K562 (cell line): ENCODE measurements around the gene CALHM4. TPM values are rescaled to one million over a fixed set of nuclear protein-coding genes. Genes with fewer than 3 reads are reported as not detected.

Experiments used
- ATAC-seq: fragments of 200-7000 bp; cut with Tn5 transposase; 3 replicates; pipeline ENCODE4 v1.9.1; 2020; ENCODE audit warnings: moderate library complexity
- BruUV-seq: library from RNA; stranded (reverse); fragments of 400-500 nt; replicated peaks from 2 replicates; lab custom pipeline; 2021; lab: Mats Ljungman, UMichigan
- CTCF ChIA-PET: fragments of 300-600 bp; formaldehyde crosslinking; extraction: SDS; loops from one replicate; lab custom pipeline; 2021; ENCODE audit warnings: low intra/inter-chr PET ratio; lab: Yijun Ruan, JAX
- POLR2A ChIA-PET: fragments of 300-600, 350-650 bp; sonication (Branson Sonifier 250); formaldehyde crosslinking; extraction: SDS; loops from one replicate; lab custom pipeline; 2021; ENCODE audit warnings: antibody characterized with exemption, inconsistent platforms; lab: Yijun Ruan, JAX
- DNase-seq, 4 experiments: peaks; one replicate each; pipeline versions ENCODE4 v3.0.0 to v3.0.0-alpha.2; 2011 to 2018; ENCODE audit warnings: low spot score in 3 of 4, mixed read lengths in 3 of 4; ENCODE audit errors: extremely low read depth in 1 of 4
- FAIRE-seq: peaks from 2 replicates; lab custom pipeline; 2011; peaks lifted over from hg19 to GRCh38; lab: Jason Lieb, UNC
- H2AFZ ChIP-seq: 2 replicates; pipeline ENCODE4 v1.6.0; 2011; ENCODE audit warnings: low read depth, low read length, control low read depth, inconsistent platforms
- H3K27ac ChIP-seq: fragments of 200-600 bp; 3 replicates; pipeline ENCODE4 v1.8.0; 2011; ENCODE audit warnings: low read depth, mild to moderate bottlenecking, control low read depth, inconsistent platforms, low read length, moderate library complexity, mixed read lengths; ENCODE audit errors: extremely low read depth
- H3K27me3 ChIP-seq, 2 experiments: fragments of 300-600 bp in 1 of 2; 2 replicates in 1 of 2; 3 replicates in 1 of 2; pipeline versions ENCODE4 v1.6.0 to v1.8.0; 2011; ENCODE audit warnings: inconsistent platforms in 2 of 2, low read length in 2 of 2, mild to moderate bottlenecking in 1 of 2, mixed read lengths in 1 of 2, moderate library complexity in 1 of 2; ENCODE audit not compliant: control insufficient read depth in 2 of 2, insufficient read depth in 2 of 2
- H3K36me3 ChIP-seq: fragments of 300-600 bp; 3 replicates; pipeline ENCODE4 v1.8.0; 2011; ENCODE audit warnings: mild to moderate bottlenecking, low read length, inconsistent platforms; ENCODE audit not compliant: control insufficient read depth, insufficient read depth
- H3K4me1 ChIP-seq, 2 experiments: fragments of 200-600 bp in 1 of 2; replicated peaks in 1 of 2; 2 replicates in 1 of 2; 3 replicates in 1 of 2; pipeline versions ENCODE4 v1.5.1 to v1.8.0; 2011; ENCODE audit warnings: inconsistent platforms in 2 of 2, low read length in 2 of 2, mild to moderate bottlenecking in 1 of 2, mixed read lengths in 1 of 2, moderate library complexity in 1 of 2; ENCODE audit not compliant: control insufficient read depth in 2 of 2, insufficient read depth in 2 of 2
- H3K4me2 ChIP-seq: 2 replicates; pipeline ENCODE4 v1.6.1; 2011; ENCODE audit warnings: low read length, control low read depth, inconsistent platforms, mixed read lengths; ENCODE audit not compliant: insufficient read depth
- H3K4me3 ChIP-seq: fragments of 200-600 bp; sonication (generic), shearing (Covaris generic); 2 replicates; pipeline ENCODE4 v1.5.1; 2016; ENCODE audit warnings: control low read depth, inconsistent platforms
- H3K79me2 ChIP-seq: fragments of 200-600 bp; 3 replicates; pipeline ENCODE4 v1.8.0; 2011; ENCODE audit warnings: low read length, inconsistent platforms; ENCODE audit not compliant: control insufficient read depth, insufficient read depth
- H3K9ac ChIP-seq, 2 experiments: 2 replicates each; pipeline versions ENCODE4 v1.6.0 to v1.6.1; 2011; ENCODE audit warnings: low read depth in 2 of 2, low read length in 2 of 2, control low read depth in 1 of 2, inconsistent platforms in 1 of 2, mild to moderate bottlenecking in 1 of 2, mixed read lengths in 1 of 2; ENCODE audit not compliant: insufficient read depth in 1 of 2
- H3K9me1 ChIP-seq: one replicate; pipeline ENCODE4 v1.6.0; 2011; ENCODE audit warnings: inconsistent platforms, mild to moderate bottlenecking, low read length, moderate library complexity; ENCODE audit not compliant: control insufficient read depth, insufficient read depth
- H3K9me3 ChIP-seq: replicated peaks from 2 replicates; pipeline ENCODE4 v1.5.1; 2011; ENCODE audit warnings: low read depth, low read length, inconsistent platforms; ENCODE audit not compliant: control insufficient read depth, insufficient read depth
- H4K20me1 ChIP-seq: replicated peaks from 2 replicates; pipeline ENCODE4 v1.6.1; 2011; ENCODE audit warnings: low read length, inconsistent platforms, mixed read lengths; ENCODE audit not compliant: control insufficient read depth, insufficient read depth
- ARNT ChIP-seq, 2 experiments: fragments of 450-650 bp; IDR thresholded peaks; 2 replicates each; pipeline ENCODE4 v1.6.1; 2016; ENCODE audit warnings: mild to moderate bottlenecking in 1 of 2
- BRD4 ChIP-seq: fragments of 200-600 bp; sonication (generic); IDR thresholded peaks from 2 replicates; pipeline ENCODE4 v1.6.1; 2017; ENCODE audit warnings: inconsistent platforms
- EP300 ChIP-seq: IDR thresholded peaks from 2 replicates; pipeline ENCODE4 v1.6.1; 2012; ENCODE audit warnings: low read length, improper control_type of control experiment
- ETV6 ChIP-seq, 3 experiments: fragments of 150-350 bp in 1 of 3; sonication (generic) in 1 of 3; formaldehyde crosslinking in 1 of 3; IDR thresholded peaks; 2 replicates each; pipeline versions ENCODE4 v1.6.1 to v1.8.0; 2014 to 2022; ENCODE audit warnings: borderline replicate concordance in 2 of 3, low read depth in 2 of 3, antibody characterized with exemption in 1 of 3, low read length in 1 of 3, mild to moderate bottlenecking in 1 of 3, missing genetic modification reagents in 1 of 3
- HLTF ChIP-seq: fragments of 450-650 bp; IDR thresholded peaks from 2 replicates; pipeline ENCODE4 v1.6.1; 2016
- KDM2B ChIP-seq: fragments of 250-450 bp; sonication (Bioruptor Pico); IDR thresholded peaks from 2 replicates; pipeline ENCODE4 v1.8.0; 2021; ENCODE audit warnings: mild to moderate bottlenecking, moderate library complexity
- LARP7 ChIP-seq: fragments of 450-650 bp; IDR thresholded peaks from 2 replicates; pipeline ENCODE4 v1.6.1; 2016
- MTF1 ChIP-seq: fragments of 250-450 bp; sonication (Bioruptor Pico); IDR thresholded peaks from 2 replicates; pipeline ENCODE4 v1.9.0; 2021; ENCODE audit warnings: moderate library complexity, mild to moderate bottlenecking, inconsistent platforms, borderline replicate concordance
- WGBS: fragments of 100-300 bp; shearing (Covaris generic); methylation state at CpG from one replicate; pipeline ENCODE4 v1.1.6; 2016; ENCODE audit warnings: low coverage, mixed read lengths; ENCODE audit not compliant: insufficient coverage; ENCODE audit errors: missing lambda C conversion rate; 5-methylcytosine and 5-hydroxymethylcytosine counted together
- in situ Hi-C: fragments of 300-500 bp; cut with MboI; formaldehyde crosslinking; loops from 4 replicates; pipeline ENCODE4 v1.15.0; 2018; ENCODE audit warnings: inconsistent platforms, mixed read lengths
- intact Hi-C: fragments of 100-400 bp; cut with micrococcal nuclease; formaldehyde crosslinking; loops from 2 replicates; pipeline ENCODE4 v1.14.2; 2022
- polyA plus RNA-seq, 8 experiments: library from polyadenylated mRNA; depleted of rRNA in 4 of 8; stranded (reverse) in 5 of 8; unstranded in 3 of 8; fragments of >200 nt; fragmentation: Nextera tagmentation in 2 of 8; fragmentation: Illumina TruSeq in 1 of 8; extraction: Ambion mirVana in 2 of 8; extraction: Trizol in 1 of 8; gene quantifications; 2 replicates each; pipeline versions ENCODE4 v1.2.1 to v1.2.3, GENCODE V29; 2011 to 2014; ENCODE audit warnings: inconsistent platforms in 1 of 8, missing spikeins in 1 of 8
- total RNA-seq, 7 experiments: library from RNA; depleted of rRNA in 6 of 7; stranded (reverse); fragments of >200 nt in 6 of 7; fragmentation: Illumina TruSeq in 2 of 7; extraction: Trizol in 2 of 7; gene quantifications; 2 replicates each; pipeline versions ENCODE4 v1.2.1 to v1.2.3, GENCODE V29; 2011 to 2021; ENCODE audit warnings: low replicate concordance in 1 of 7
- TF ChIP-seq, protein P1 (sequence below): fragments of 250-450 bp; sonication (Bioruptor Pico); IDR thresholded peaks from 2 replicates; pipeline ENCODE4 v1.8.0; 2021; ENCODE audit warnings: borderline replicate concordance, mild to moderate bottlenecking, moderate library complexity; ENCODE audit not compliant: poor library complexity, severe bottlenecking
- TF ChIP-seq, protein P2 (sequence below), 2 experiments: fragments of 450-650 bp in 1 of 2; sonication (generic) in 1 of 2; formaldehyde crosslinking in 1 of 2; IDR thresholded peaks; 2 replicates each; pipeline versions ENCODE4 v1.7.1 to v1.9.0; 2016 to 2022; ENCODE audit warnings: inconsistent platforms in 1 of 2, mild to moderate bottlenecking in 1 of 2, missing genetic modification reagents in 1 of 2

The CALHM4 gene
- total and polyA plus RNA-seq, 9 of the 15 experiments (the other 6 are each of a cell fraction or from before 2014, with no cell fraction given), result not detected

DNA sequence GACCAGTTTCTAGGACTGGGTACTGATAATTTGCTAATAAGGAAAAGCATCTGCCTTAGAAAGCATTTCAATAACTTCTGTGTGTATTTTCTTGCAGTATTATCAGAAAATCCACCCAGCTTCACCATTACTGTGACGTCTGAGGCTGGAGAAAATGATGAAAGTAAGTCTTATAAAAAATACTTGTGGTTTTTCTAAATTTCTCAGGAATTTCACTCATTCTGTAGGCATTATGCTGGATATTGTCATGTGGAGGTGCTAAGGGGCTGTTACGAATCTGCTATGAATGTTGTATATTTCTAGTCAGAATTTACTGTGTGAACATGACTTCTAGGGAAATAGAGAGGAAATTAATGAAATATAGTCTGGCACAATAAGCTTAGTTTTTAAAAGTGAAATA lies 26.6 kb downstream of the CALHM4 start:
- CTCF ChIA-PET, result no interaction called here
- 87% methylated on average over 2 of the region's 2 CpGs for WGBS
- H3K4me3 ChIP-seq, result no peak overlapping the region
- no peak overlapping the region for H2AFZ ChIP-seq
- no peak overlapping the region for H3K4me2 ChIP-seq
- no peaks in the 10 kb centered on the region for H3K4me1 ChIP-seq
- BruUV-seq, result no TSS peak
- H3K9ac ChIP-seq, result no peak overlapping the region
- no peaks in the 10 kb centered on the region for H3K9me1 ChIP-seq
- intact Hi-C loops, result no loop called here
- FAIRE-seq (no peak), DNase-seq (no peak), ATAC-seq (no peak)
- no peaks in the 10 kb centered on the region for H3K9me3 ChIP-seq
- no peak overlapping the region for H3K27ac ChIP-seq
- peaks cover 82% of the 10 kb centered on the region for H3K36me3 ChIP-seq
- no peaks in the 10 kb centered on the region for H3K27me3 ChIP-seq
- peaks cover 37% of the 10 kb centered on the region; the same call in 2 of the 3 replicates for H3K79me2 ChIP-seq
- in situ Hi-C loops, result no loop called here
- POLR2A ChIA-PET, result interaction anchor here (1.4 kb wide), 1 partner anchor 9 kb away, joined by 4 read pairs; the partner anchor contains the start of gene RWDD1
- H4K20me1 ChIP-seq, result no peaks in the 10 kb centered on the region
- TF ChIP-seq ETV6 (IDR thresholded peaks at IDR 0.05; ENCODE audit: borderline replicate concordance in 1 of 2, low read depth in 2 of 2, low read length in 1 of 2) (no peak), ETV6 (CRISPR knock-in tag; IDR thresholded peaks at IDR 0.05; ENCODE audit: borderline replicate concordance) (no peak), BRD4 (no peak), LARP7 (no peak), HLTF (no peak), EP300 (no peak), ARNT (IDR thresholded peaks at IDR 0.05) (no peak), MTF1 (CRISPR knock-in tag) (no peak), KDM2B (CRISPR knock-in tag) (no peak)
- TF ChIP-seq, protein P1, sequence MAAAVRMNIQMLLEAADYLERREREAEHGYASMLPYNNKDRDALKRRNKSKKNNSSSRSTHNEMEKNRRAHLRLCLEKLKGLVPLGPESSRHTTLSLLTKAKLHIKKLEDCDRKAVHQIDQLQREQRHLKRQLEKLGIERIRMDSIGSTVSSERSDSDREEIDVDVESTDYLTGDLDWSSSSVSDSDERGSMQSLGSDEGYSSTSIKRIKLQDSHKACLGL, result no peak
- TF ChIP-seq, protein P2, sequence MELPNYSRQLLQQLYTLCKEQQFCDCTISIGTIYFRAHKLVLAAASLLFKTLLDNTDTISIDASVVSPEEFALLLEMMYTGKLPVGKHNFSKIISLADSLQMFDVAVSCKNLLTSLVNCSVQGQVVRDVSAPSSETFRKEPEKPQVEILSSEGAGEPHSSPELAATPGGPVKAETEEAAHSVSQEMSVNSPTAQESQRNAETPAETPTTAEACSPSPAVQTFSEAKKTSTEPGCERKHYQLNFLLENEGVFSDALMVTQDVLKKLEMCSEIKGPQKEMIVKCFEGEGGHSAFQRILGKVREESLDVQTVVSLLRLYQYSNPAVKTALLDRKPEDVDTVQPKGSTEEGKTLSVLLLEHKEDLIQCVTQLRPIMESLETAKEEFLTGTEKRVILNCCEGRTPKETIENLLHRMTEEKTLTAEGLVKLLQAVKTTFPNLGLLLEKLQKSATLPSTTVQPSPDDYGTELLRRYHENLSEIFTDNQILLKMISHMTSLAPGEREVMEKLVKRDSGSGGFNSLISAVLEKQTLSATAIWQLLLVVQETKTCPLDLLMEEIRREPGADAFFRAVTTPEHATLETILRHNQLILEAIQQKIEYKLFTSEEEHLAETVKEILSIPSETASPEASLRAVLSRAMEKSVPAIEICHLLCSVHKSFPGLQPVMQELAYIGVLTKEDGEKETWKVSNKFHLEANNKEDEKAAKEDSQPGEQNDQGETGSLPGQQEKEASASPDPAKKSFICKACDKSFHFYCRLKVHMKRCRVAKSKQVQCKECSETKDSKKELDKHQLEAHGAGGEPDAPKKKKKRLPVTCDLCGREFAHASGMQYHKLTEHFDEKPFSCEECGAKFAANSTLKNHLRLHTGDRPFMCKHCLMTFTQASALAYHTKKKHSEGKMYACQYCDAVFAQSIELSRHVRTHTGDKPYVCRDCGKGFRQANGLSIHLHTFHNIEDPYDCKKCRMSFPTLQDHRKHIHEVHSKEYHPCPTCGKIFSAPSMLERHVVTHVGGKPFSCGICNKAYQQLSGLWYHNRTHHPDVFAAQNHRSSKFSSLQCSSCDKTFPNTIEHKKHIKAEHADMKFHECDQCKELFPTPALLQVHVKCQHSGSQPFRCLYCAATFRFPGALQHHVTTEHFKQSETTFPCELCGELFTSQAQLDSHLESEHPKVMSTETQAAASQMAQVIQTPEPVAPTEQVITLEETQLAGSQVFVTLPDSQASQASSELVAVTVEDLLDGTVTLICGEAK (IDR thresholded peaks at IDR 0.05), result no peak
- TF ChIP-seq, protein P2 (CRISPR knock-in tag; IDR thresholded peaks at IDR 0.05), result no peak
